ENCODE measurements around the gene KCNH8. TPM values are rescaled to one million over a fixed set of nuclear protein-coding genes. Genes with fewer than 3 reads are reported as not detected.
A peak's percentile ranks its signal among the peaks of the same experiment; 100 is the strongest.

Gene KCNH8
- total RNA-seq, 2 experiments from 2014 or later, result not detected

DNA sequence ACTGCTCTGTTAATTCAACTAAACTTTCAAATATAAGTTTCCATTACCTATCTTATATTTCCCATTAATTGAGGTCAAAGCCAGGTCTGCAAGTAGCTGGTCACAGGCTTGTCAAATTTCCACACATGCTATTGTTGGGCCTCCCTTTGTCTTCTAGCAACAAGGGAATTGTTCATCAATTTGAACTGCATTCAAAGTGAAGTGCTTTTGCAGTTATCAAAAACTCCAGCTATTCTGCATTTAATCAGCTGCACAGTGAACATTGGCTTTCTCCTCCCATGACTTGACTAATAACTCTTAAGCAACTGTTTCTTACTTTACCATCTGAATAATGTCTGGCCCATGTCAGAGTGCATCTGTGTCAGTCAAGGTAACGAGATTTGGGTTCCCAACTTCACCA, 198.4 kb downstream of the KCNH8 start:
- intact Hi-C loops (cut with micrococcal nuclease), result loop anchor here (5.0 to 10.0 kb wide), 2 partner anchors 198 to 521 kb away; no protein-coding TSS in a partner anchor
- Mint-ChIP-seq H3K36me3 (ENCODE audit: low read depth) (no peaks in the 10 kb centered on the region), H3K4me1 (ENCODE audit: low read depth) (no peaks in the 10 kb centered on the region), H3K27me3 (peaks cover 2% of the 10 kb centered on the region), H3K4me3 (no peak overlapping the region), H3K27ac (no peak overlapping the region), H3K9me3 (no peaks in the 10 kb centered on the region)
- CTCF ChIA-PET, result interaction anchor here (4.3 kb wide), 1 partner anchor 519 kb away, joined by 48 read pairs; no protein-coding TSS in a partner anchor
- no peak for DNase-seq
- TF ChIP-seq, protein P1, sequence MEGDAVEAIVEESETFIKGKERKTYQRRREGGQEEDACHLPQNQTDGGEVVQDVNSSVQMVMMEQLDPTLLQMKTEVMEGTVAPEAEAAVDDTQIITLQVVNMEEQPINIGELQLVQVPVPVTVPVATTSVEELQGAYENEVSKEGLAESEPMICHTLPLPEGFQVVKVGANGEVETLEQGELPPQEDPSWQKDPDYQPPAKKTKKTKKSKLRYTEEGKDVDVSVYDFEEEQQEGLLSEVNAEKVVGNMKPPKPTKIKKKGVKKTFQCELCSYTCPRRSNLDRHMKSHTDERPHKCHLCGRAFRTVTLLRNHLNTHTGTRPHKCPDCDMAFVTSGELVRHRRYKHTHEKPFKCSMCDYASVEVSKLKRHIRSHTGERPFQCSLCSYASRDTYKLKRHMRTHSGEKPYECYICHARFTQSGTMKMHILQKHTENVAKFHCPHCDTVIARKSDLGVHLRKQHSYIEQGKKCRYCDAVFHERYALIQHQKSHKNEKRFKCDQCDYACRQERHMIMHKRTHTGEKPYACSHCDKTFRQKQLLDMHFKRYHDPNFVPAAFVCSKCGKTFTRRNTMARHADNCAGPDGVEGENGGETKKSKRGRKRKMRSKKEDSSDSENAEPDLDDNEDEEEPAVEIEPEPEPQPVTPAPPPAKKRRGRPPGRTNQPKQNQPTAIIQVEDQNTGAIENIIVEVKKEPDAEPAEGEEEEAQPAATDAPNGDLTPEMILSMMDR (IDR thresholded peaks at IDR 0.05), result no peak
- POLR2A ChIA-PET, result no interaction called here
- no peak for ATAC-seq

DNA sequence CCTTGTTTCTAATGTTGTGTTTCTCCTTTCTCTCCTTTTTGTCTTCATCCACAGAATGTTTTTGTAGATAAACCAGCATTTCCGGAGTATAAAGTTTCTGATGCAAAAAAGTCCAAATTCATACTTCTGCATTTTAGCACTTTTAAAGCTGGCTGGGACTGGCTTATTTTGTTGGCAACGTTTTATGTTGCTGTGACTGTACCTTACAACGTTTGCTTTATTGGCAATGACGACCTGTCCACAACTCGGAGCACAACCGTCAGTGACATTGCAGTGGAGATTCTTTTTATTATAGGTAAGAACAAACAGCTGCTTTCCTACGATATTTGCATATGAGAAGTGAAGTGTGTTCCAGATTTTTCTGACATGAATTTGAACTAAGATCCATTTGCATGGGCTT, 199.4 kb downstream of the KCNH8 start:
- intact Hi-C loops (cut with micrococcal nuclease), result loop anchor here (5.0 to 10.0 kb wide), 2 partner anchors 197 to 520 kb away; no protein-coding TSS in a partner anchor
- no peaks in the 10 kb centered on the region for H3K9me3 Mint-ChIP-seq
- H3K27me3 Mint-ChIP-seq, result peaks cover 2% of the 10 kb centered on the region
- no peak for DNase-seq
- H3K27ac Mint-ChIP-seq, result no peak overlapping the region
- TF ChIP-seq, protein P1 (IDR thresholded peaks at IDR 0.05), result no peak
- POLR2A ChIA-PET, result no interaction called here
- no peaks in the 10 kb centered on the region for H3K36me3 Mint-ChIP-seq (ENCODE audit: low read depth)
- CTCF ChIA-PET, result interaction anchor here (1.1 to 4.3 kb wide), 4 partner anchors 10 to 518 kb away, joined by 5 to 48 read pairs (median 10); no protein-coding TSS in a partner anchor
- ATAC-seq, result no peak
- H3K4me1 Mint-ChIP-seq (ENCODE audit: low read depth), result no peaks in the 10 kb centered on the region
- H3K4me3 Mint-ChIP-seq, result no peak overlapping the region

DNA sequence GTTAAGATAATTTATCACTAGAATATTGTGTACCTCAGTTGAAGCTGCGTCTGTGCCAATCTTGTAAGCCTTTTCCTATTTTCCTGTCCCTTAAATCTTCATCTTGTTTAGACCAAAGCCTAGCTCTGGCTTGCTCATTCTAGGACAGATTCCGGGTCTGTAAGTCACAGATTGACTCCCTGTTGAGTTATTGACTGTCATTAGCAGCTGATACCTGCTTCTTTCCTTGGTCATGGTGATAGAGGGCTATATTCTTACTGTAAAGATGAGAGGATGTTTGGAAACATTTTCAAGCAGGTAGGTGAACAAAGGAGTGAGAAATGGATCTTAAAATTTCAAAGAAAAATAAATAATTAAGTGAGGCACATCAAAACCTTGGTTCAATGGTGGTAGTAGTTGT, 200.2 kb downstream of the KCNH8 start:
- intact Hi-C loops (cut with micrococcal nuclease), result loop anchor here (5.0 to 10.0 kb wide), 2 partner anchors 196 to 519 kb away; no protein-coding TSS in a partner anchor
- CTCF ChIA-PET, result interaction anchor here (0.8 to 4.3 kb wide), 13 partner anchors 9 to 678 kb away, joined by 3 to 48 read pairs (median 3); no protein-coding TSS in a partner anchor
- TF ChIP-seq, protein P1 (IDR thresholded peaks at IDR 0.05), result no peak

DNA sequence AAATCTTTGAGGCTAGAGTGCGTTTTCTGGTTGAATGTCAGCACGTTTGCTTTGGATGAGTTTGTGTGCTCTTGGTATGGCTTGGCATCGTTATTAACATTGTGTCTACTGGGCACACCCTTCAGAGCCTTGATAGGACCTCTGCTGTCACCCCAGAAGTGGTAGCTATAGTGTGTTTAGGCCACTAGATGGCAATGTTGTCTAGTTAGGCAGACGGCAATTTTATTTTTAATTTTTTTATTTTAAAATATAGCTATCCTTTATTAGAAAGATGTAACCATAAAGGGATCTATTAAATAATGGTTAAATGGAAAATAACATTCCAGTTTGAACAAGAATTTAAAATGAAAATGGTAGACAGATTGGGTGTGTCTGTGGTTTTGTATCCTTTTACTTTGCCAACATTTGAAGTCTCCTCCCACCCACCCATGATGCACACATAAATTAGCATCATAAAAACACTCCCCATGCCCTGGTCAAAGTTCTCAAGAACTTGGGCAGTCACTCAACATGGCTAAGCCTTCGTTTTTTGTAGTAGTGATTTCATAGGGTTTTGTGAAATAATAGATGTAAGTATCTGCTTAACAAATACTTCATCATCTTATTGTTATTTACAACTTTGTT, 200.7 kb downstream of the KCNH8 start:
- Mint-ChIP-seq H3K27me3 (peaks cover 2% of the 10 kb centered on the region), H3K4me1 (ENCODE audit: low read depth) (no peaks in the 10 kb centered on the region), H3K4me3 (no peak overlapping the region), H3K9me3 (no peaks in the 10 kb centered on the region), H3K36me3 (ENCODE audit: low read depth) (no peaks in the 10 kb centered on the region), H3K27ac (no peak overlapping the region)
- TF ChIP-seq, protein P1 (IDR thresholded peaks at IDR 0.05), result peak; percentile 75
- ATAC-seq (peak; percentile 68), DNase-seq (peak; percentile 6)
- POLR2A ChIA-PET, result no interaction called here
- CTCF ChIA-PET, result interaction anchor here (0.6 to 4.3 kb wide), 14 partner anchors 9 to 677 kb away, joined by 3 to 48 read pairs (median 3); no protein-coding TSS in a partner anchor
- intact Hi-C loops (cut with micrococcal nuclease), result loop anchor here (5.0 to 10.0 kb wide), 2 partner anchors 196 to 518 kb away; no protein-coding TSS in a partner anchor

More for the DNA sequence above, 200.2 kb downstream of the KCNH8 start:
- H3K27me3 Mint-ChIP-seq, result peaks cover 2% of the 10 kb centered on the region
- DNase-seq (no peak), ATAC-seq (no peak)
- no peaks in the 10 kb centered on the region for H3K36me3 Mint-ChIP-seq (ENCODE audit: low read depth)
- POLR2A ChIA-PET, result no interaction called here
- no peaks in the 10 kb centered on the region for H3K4me1 Mint-ChIP-seq (ENCODE audit: low read depth)
- no peak overlapping the region for H3K27ac Mint-ChIP-seq
- no peaks in the 10 kb centered on the region for H3K9me3 Mint-ChIP-seq
- no peak overlapping the region for H3K4me3 Mint-ChIP-seq

DNA sequence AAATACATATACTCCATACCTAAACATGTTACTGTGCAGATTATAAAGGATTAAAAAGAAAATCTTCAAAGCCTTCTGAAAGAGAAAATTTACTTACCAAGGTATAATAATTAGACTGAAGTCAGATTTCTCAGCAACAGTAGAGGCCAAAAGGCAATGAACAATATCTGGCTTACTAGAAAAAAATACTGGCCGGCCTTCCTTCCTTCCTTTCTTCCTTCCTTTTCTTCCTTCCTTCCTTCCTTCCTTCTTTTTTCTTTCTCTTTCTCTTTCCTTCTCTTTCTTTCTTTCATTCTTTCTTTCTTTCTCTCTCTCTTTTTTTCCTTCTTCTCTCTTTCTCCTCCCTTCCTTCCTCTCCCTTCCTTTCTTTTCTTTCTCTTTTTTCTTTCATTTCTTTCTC, 209.6 kb downstream of the KCNH8 start:
- H3K9me3 Mint-ChIP-seq, result no peaks in the 10 kb centered on the region
- TF ChIP-seq, protein P1 (IDR thresholded peaks at IDR 0.05), result no peak
- no peak overlapping the region for H3K27ac Mint-ChIP-seq
- ChIA-PET POLR2A (interaction anchor here (0.6 kb wide), 1 partner anchor 1158 kb away, joined by 3 read pairs; no protein-coding TSS in a partner anchor), CTCF (interaction anchor here (0.6 kb wide), 1 partner anchor 9 kb away, joined by 3 read pairs; no protein-coding TSS in a partner anchor)
- no peaks in the 10 kb centered on the region for H3K4me1 Mint-ChIP-seq (ENCODE audit: low read depth)
- no peaks in the 10 kb centered on the region for H3K27me3 Mint-ChIP-seq
- no peak for ATAC-seq
- intact Hi-C loops (cut with micrococcal nuclease), result no loop called here
- H3K4me3 Mint-ChIP-seq, result no peak overlapping the region
- H3K36me3 Mint-ChIP-seq (ENCODE audit: low read depth), result no peaks in the 10 kb centered on the region
- no peak for DNase-seq
